Measurements from ENCODE around the gene SUMF2.

SUMF2 gene

GRCh38 chr7:56063882-56064625, at the start of gene SUMF2:
Gene SUMF2 (plus strand): TSS chr7:56064286. CDS start chr7:56064312, 26 bp downstream.
- ChIA-PET POLR2A (interaction anchor here (0.6 to 5.2 kb wide), 13 partner anchors 10 to 487 kb away, joined by 3 to 70 read pairs (median 6); partner anchors contain the start of genes CCT6A, CHCHD2, NIPSNAP2 and PSPH), CTCF (interaction anchor here (0.6 to 1.1 kb wide), 3 partner anchors 10 to 553 kb away, joined by 3 read pairs; no protein-coding TSS in a partner anchor)
- Histone ChIP-seq H3K9me3 (ENCODE audit: control insufficient read depth, insufficient read depth, low read depth, low read length) (no peaks in the 10 kb centered on the region), H3K4me1 (ENCODE audit: control insufficient read depth, insufficient read depth, low read length) (peaks cover 11% of the 10 kb centered on the region), H3K4me3 (ENCODE audit: low read depth, low read length) (peak within 1 kb of the TSS; percentile 90), H3K36me3 (ENCODE audit: control insufficient read depth in 2 of 2, insufficient read depth in 1 of 2, low read length in 2 of 2) (peaks cover 50 to 52% of the 10 kb centered on the region in 2 experiments), H3K27ac (ENCODE audit: extremely low read depth, low read depth, low read length) (peak within 1 kb of the TSS; percentile 76)
- TF ChIP-seq, protein P1, sequence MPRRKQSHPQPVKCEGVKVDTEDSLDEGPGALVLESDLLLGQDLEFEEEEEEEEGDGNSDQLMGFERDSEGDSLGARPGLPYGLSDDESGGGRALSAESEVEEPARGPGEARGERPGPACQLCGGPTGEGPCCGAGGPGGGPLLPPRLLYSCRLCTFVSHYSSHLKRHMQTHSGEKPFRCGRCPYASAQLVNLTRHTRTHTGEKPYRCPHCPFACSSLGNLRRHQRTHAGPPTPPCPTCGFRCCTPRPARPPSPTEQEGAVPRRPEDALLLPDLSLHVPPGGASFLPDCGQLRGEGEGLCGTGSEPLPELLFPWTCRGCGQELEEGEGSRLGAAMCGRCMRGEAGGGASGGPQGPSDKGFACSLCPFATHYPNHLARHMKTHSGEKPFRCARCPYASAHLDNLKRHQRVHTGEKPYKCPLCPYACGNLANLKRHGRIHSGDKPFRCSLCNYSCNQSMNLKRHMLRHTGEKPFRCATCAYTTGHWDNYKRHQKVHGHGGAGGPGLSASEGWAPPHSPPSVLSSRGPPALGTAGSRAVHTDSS (tag by site-specific recombination; IDR thresholded peaks at IDR 0.05) = no peak
- TF ChIP-seq TSHZ1 (tag by site-specific recombination; IDR thresholded peaks at IDR 0.05; ENCODE audit: borderline replicate concordance) (no peak), HOXD13 (CRISPR knock-in tag; IDR thresholded peaks at IDR 0.05; ENCODE audit: borderline replicate concordance) (no peak), ZFHX2 (tag by site-specific recombination; conservative IDR thresholded peaks at IDR 0.05) (peak; percentile 55), BCL11B (tag by site-specific recombination; IDR thresholded peaks at IDR 0.05; ENCODE audit: low read depth) (no peak), FEZF1 (tag by site-specific recombination; IDR thresholded peaks at IDR 0.05) (no peak), PBX3 (CRISPR knock-in tag; IDR thresholded peaks at IDR 0.05) (peak; percentile 78; the same call in 1 of the 2 replicates), ZNF175 (tag by site-specific recombination; IDR thresholded peaks at IDR 0.05) (no peak), PRDM1 (tag by site-specific recombination; IDR thresholded peaks at IDR 0.05) (peak; percentile 66; the same call in 1 of the 2 replicates), KLF7 (tag by site-specific recombination; IDR thresholded peaks at IDR 0.05; ENCODE audit: borderline replicate concordance) (no peak), ZFP37 (tag by site-specific recombination; IDR thresholded peaks at IDR 0.05) (peak; percentile 49; the same call in 1 of the 2 replicates), SP3 (tag by site-specific recombination; IDR thresholded peaks at IDR 0.05) (no peak), ZNF792 (tag by site-specific recombination; IDR thresholded peaks at IDR 0.05) (no peak), ZNF530 (tag by site-specific recombination; IDR thresholded peaks at IDR 0.05; ENCODE audit: low read depth) (no peak), OVOL3 (tag by site-specific recombination; IDR thresholded peaks at IDR 0.05) (no peak), ZNF148 (tag by site-specific recombination; IDR thresholded peaks at IDR 0.05; ENCODE audit: borderline replicate concordance) (no peak), ZNF677 (tag by site-specific recombination; IDR thresholded peaks at IDR 0.05) (no peak), ZNF473 (tag by site-specific recombination; IDR thresholded peaks at IDR 0.05) (no peak), ZNF510 (tag by site-specific recombination; IDR thresholded peaks at IDR 0.05; ENCODE audit: insufficient replicate concordance) (no peak), ZNF623 (tag by site-specific recombination; IDR thresholded peaks at IDR 0.05) (no peak), ZNF76 (tag by site-specific recombination; IDR thresholded peaks at IDR 0.05; ENCODE audit: borderline replicate concordance, low read depth) (peak; percentile 18; the same call in 1 of the 2 replicates)
- TF ChIP-seq, protein P2, sequence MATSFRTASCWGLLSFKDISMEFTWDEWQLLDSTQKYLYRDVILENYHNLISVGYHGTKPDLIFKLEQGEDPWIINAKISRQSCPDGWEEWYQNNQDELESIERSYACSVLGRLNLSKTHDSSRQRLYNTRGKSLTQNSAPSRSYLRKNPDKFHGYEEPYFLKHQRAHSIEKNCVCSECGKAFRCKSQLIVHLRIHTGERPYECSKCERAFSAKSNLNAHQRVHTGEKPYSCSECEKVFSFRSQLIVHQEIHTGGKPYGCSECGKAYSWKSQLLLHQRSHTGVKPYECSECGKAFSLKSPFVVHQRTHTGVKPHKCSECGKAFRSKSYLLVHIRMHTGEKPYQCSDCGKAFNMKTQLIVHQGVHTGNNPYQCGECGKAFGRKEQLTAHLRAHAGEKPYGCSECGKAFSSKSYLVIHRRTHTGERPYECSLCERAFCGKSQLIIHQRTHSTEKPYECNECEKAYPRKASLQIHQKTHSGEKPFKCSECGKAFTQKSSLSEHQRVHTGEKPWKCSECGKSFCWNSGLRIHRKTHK (tag by site-specific recombination; IDR thresholded peaks at IDR 0.05) = no peak
- TF ChIP-seq, protein P3, sequence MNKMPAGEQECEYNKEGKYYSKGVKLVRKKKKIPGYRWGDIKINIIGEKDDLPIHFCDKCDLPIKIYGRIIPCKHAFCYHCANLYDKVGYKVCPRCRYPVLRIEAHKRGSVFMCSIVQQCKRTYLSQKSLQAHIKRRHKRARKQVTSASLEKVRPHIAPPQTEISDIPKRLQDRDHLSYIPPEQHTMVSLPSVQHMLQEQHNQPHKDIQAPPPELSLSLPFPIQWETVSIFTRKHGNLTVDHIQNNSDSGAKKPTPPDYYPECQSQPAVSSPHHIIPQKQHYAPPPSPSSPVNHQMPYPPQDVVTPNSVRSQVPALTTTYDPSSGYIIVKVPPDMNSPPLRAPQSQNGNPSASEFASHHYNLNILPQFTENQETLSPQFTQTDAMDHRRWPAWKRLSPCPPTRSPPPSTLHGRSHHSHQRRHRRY (tag by site-specific recombination; IDR thresholded peaks at IDR 0.05) = no peak

All from HEK293 (cell line).